Left ventricle myocardium inferior (tissue), 1 donor: ENCODE results near the gene TESMIN. TPM values are rescaled to one million over a fixed set of nuclear protein-coding genes. Genes with fewer than 3 reads are reported as not detected.

ENCODE experiments used
- DNase-seq: peaks from one replicate; pipeline ENCODE4 v3.0.0-alpha.2; 2020
- H3K27ac ChIP-seq: fragments of 200-600 bp; replicated peaks from 2 replicates; pipeline ENCODE4 v1.8.0; 2021
- H3K27me3 ChIP-seq: fragments of 200-600 bp; 2 replicates; pipeline ENCODE4 v1.8.0; 2021; ENCODE audit warnings: low read depth
- H3K36me3 ChIP-seq: fragments of 200-600 bp; 2 replicates; pipeline ENCODE4 v1.8.0; 2021
- H3K4me1 ChIP-seq: fragments of 200-600 bp; 2 replicates; pipeline ENCODE4 v1.8.0; 2021
- H3K4me3 ChIP-seq: fragments of 200-600 bp; 2 replicates; pipeline ENCODE4 v1.8.0; 2021; ENCODE audit warnings: mild to moderate bottlenecking, moderate library complexity
- H3K9me3 ChIP-seq: fragments of 200-600 bp; replicated peaks from 2 replicates; pipeline ENCODE4 v1.8.0; 2021
- intact Hi-C: fragments of 100-400 bp; cut with micrococcal nuclease; formaldehyde crosslinking; loops from one replicate; pipeline ENCODE4 v1.11.0; 2022
- total RNA-seq: library from RNA; stranded (reverse); fragmentation: NEBNext Ultra II Directional; extraction: Animal tissue kit (Norgen Biotek cat#: 25700); gene quantifications from one replicate; pipeline ENCODE4 v1.2.1, GENCODE V29; 2021
- TF ChIP-seq, protein P1 (sequence below): fragments of 200-600 bp; IDR thresholded peaks from 2 replicates; pipeline ENCODE4 v1.8.0; 2021; ENCODE audit warnings: antibody characterized with exemption, mild to moderate bottlenecking, borderline replicate concordance
- donor health status: DM: no; HTN: yes; CAD: no; lungs with severe emphysema.

TESMIN gene
- total RNA-seq, 1 donor from 2014 or later: 0.52 TPM

DNA sequence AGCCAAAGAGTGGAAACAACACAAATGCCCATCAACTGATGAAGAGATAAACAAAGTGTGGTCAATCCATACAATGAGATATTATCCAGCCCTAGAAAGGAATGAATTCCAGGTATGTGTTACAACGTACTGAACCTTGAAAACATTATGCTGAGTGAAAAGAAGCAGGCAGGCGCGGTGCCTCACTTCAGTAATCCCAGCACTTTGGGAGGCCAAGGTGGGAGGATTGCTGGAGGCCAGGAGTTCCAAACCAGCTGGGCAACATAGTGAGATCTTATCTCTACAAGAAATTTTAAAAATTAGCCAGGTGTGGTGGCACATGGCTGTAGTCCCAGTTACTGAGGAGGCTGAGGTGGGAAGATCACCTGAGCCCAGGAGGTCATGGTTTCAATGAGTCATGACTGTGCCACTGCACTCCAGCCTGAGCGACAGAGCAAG is 24.6 kb upstream of the TESMIN start:
- no peaks in the 10 kb centered on the region for H3K27me3 ChIP-seq
- TF ChIP-seq, protein P1, sequence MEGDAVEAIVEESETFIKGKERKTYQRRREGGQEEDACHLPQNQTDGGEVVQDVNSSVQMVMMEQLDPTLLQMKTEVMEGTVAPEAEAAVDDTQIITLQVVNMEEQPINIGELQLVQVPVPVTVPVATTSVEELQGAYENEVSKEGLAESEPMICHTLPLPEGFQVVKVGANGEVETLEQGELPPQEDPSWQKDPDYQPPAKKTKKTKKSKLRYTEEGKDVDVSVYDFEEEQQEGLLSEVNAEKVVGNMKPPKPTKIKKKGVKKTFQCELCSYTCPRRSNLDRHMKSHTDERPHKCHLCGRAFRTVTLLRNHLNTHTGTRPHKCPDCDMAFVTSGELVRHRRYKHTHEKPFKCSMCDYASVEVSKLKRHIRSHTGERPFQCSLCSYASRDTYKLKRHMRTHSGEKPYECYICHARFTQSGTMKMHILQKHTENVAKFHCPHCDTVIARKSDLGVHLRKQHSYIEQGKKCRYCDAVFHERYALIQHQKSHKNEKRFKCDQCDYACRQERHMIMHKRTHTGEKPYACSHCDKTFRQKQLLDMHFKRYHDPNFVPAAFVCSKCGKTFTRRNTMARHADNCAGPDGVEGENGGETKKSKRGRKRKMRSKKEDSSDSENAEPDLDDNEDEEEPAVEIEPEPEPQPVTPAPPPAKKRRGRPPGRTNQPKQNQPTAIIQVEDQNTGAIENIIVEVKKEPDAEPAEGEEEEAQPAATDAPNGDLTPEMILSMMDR: no peak
- H3K9me3 ChIP-seq: no peaks in the 10 kb centered on the region
- no peak overlapping the region for H3K27ac ChIP-seq
- H3K36me3 ChIP-seq: peaks cover 100% of the 10 kb centered on the region
- H3K4me1 ChIP-seq: peaks cover 44% of the 10 kb centered on the region
- intact Hi-C loops: no loop called here
- no peak for DNase-seq
- no peak overlapping the region for H3K4me3 ChIP-seq

DNA sequence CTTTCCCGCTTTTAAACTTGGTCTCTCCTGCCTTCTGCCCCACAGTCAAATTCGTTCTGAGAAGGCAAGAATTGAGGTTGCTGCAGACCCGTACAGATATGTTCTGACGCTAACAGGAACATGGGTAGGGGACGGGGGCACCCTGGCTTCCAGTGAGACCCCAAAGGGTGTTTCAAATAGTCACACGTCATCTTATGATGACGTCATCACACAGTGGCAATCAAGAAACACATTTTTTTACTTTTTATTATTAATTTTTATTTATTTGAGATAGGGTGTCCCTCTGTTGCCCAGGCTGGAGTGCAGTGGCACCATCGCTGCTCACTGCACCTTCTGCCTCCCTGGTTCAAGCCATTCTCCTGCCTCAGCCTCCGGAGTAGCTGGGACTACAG is 22.9 kb upstream of the TESMIN start:
- intact Hi-C loops: no loop called here
- H3K27ac ChIP-seq: no peak overlapping the region
- no peaks in the 10 kb centered on the region for H3K9me3 ChIP-seq
- no peak for DNase-seq
- H3K4me3 ChIP-seq: no peak overlapping the region
- peaks cover 26% of the 10 kb centered on the region for H3K4me1 ChIP-seq
- peaks cover 100% of the 10 kb centered on the region for H3K36me3 ChIP-seq
- TF ChIP-seq, protein P1: no peak
- no peaks in the 10 kb centered on the region for H3K27me3 ChIP-seq

DNA sequence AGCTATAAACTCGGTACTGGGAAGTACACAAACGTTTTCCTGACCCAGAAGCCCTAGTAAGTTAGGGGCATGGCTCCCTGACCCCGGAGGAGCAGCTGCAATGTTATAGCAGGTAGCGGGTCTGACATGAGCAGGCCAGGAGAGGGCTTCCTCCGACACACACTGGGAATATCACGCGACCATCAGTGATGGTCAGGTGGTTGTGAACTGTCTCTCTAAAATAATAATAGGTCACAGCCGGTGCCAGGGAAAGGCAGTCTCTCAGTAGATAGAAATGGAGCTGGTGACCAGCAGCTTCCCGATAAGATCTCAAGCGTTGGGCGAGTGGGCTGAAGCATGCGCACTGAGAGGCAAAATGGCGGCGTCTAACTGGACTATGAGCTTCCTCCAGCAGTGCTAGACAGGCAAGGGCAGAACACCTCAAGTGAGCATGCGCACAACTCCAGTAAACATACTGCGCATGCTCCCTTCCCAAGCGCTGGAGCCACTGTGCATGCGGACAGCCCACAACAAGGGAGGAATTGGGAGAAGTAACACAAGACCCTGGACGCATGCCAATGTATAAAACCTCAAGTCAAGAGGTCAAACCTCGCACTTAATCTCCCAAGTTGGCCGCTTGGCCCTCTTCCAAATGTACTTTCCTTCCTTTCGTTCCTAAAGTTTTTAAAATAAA is 22.3 kb upstream of the TESMIN start:
- no peak for DNase-seq
- intact Hi-C loops: no loop called here
- TF ChIP-seq, protein P1: no peak

DNA sequence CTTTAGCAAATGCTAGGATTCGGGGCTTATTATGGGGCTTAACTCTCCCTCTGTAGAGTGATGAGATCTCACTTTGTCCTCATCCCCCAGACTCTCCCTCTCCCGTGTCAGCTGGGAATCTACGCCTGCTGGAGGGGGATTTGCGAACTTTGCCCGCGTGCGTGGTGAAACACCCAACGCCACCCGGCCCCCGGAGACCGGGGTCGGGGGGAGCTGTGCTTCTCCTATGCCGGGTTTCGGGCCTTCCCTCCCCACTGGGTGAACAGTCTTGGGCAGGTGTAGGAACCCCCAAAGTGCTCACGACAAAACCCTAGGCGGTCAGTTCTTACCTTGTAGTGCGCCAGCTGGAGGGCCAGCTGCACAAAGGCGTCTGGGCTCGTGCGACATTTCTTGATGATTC is 21.6 kb upstream of the TESMIN start:
- TF ChIP-seq, protein P1: no peak
- peaks cover 17% of the 10 kb centered on the region for H3K4me1 ChIP-seq
- H3K4me3 ChIP-seq: no peak overlapping the region
- H3K27ac ChIP-seq: no peak overlapping the region
- intact Hi-C loops: no loop called here
- H3K9me3 ChIP-seq: no peaks in the 10 kb centered on the region
- no peaks in the 10 kb centered on the region for H3K27me3 ChIP-seq
- peaks cover 98% of the 10 kb centered on the region for H3K36me3 ChIP-seq
- DNase-seq: no peak

More for the DNA sequence above, 22.3 kb upstream of the TESMIN start:
- H3K9me3 ChIP-seq: no peaks in the 10 kb centered on the region
- H3K4me3 ChIP-seq: no peak overlapping the region
- peaks cover 100% of the 10 kb centered on the region for H3K36me3 ChIP-seq
- peaks cover 22% of the 10 kb centered on the region for H3K4me1 ChIP-seq
- H3K27me3 ChIP-seq: no peaks in the 10 kb centered on the region
- H3K27ac ChIP-seq: no peak overlapping the region

DNA sequence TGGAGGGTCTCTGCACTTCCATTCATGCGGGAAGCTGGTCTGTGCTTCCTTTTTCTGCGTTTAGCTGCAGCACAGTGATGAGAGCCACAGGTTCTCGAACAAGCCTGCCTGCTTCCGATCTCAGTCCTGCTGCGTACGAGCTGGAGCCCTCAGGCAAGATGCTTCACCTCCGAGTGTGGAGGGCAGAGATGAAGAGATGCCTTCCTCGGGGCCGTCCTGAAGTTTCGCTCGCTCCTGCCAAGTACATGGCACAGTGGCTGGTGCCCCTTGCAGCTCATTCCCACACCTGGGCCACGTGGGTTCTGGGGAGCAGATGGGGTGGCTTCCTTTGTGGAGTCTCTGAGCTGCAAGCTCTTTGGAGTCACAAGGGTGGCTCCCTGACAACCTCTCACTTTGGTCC is 19.5 kb upstream of the TESMIN start:
- Histone ChIP-seq H3K27me3 (no peaks in the 10 kb centered on the region), H3K4me3 (no peak overlapping the region), H3K27ac (no peak overlapping the region), H3K9me3 (no peaks in the 10 kb centered on the region), H3K36me3 (peaks cover 98% of the 10 kb centered on the region), H3K4me1 (no peaks in the 10 kb centered on the region)
- intact Hi-C loops: no loop called here
- DNase-seq: no peak
- TF ChIP-seq, protein P1: no peak
